ENCODE measurements around the gene SNRPA. TPM values are rescaled to one million over a fixed set of nuclear protein-coding genes. Genes with fewer than 3 reads are reported as not detected.
A peak's percentile ranks its signal among the peaks of the same experiment; 100 is the strongest.

SNRPA gene
- total and polyA plus RNA-seq, 2 of the 13 experiments (the other 11 are each of a cell fraction or from before 2014, with no cell fraction given) = 59.6 to 162 TPM

GRCh38 chr19:40718774-40719391, 32.1 kb upstream of the SNRPA start (continued):
- TF ChIP-seq PTBP1 (IDR thresholded peaks at IDR 0.05; ENCODE audit: low read depth, low read length, poor library complexity, severe bottlenecking) (no peak), ZNF280B (CRISPR knock-in tag; IDR thresholded peaks at IDR 0.05; ENCODE audit: borderline replicate concordance) (no peak; the same call in 1 of the 2 replicates), ZNF879 (CRISPR knock-in tag; IDR thresholded peaks at IDR 0.05) (no peak), ZBTB34 (CRISPR knock-in tag; IDR thresholded peaks at IDR 0.05) (no peak), NR3C1 (CRISPR knock-in tag; IDR thresholded peaks at IDR 0.05) (no peak), YEATS2 (CRISPR knock-in tag; IDR thresholded peaks at IDR 0.05; ENCODE audit: borderline replicate concordance) (no peak; the same call in 1 of the 2 replicates), SNAPC2 (CRISPR knock-in tag; IDR thresholded peaks at IDR 0.05) (no peak), ZNF441 (CRISPR knock-in tag; IDR thresholded peaks at IDR 0.05; ENCODE audit: borderline replicate concordance) (0 out of 2 replicates have a peak, but pooled peaks have one; percentile 50), MEIS2 (CRISPR knock-in tag; IDR thresholded peaks at IDR 0.05) (no peak), ZNF629 (CRISPR knock-in tag; conservative IDR thresholded peaks at IDR 0.05) (no peak), ZNF484 (CRISPR knock-in tag; IDR thresholded peaks at IDR 0.05; ENCODE audit: borderline replicate concordance, low read depth) (no peak), KDM6A (CRISPR knock-in tag; IDR thresholded peaks at IDR 0.05; ENCODE audit: low read depth) (peak; percentile 84), ZNF616 (CRISPR knock-in tag; IDR thresholded peaks at IDR 0.05; ENCODE audit: low read depth) (no peak), ZNF589 (CRISPR knock-in tag; conservative IDR thresholded peaks at IDR 0.05) (no peak), ZNF264 (CRISPR knock-in tag; IDR thresholded peaks at IDR 0.05) (no peak)
- TF ChIP-seq, protein P1, sequence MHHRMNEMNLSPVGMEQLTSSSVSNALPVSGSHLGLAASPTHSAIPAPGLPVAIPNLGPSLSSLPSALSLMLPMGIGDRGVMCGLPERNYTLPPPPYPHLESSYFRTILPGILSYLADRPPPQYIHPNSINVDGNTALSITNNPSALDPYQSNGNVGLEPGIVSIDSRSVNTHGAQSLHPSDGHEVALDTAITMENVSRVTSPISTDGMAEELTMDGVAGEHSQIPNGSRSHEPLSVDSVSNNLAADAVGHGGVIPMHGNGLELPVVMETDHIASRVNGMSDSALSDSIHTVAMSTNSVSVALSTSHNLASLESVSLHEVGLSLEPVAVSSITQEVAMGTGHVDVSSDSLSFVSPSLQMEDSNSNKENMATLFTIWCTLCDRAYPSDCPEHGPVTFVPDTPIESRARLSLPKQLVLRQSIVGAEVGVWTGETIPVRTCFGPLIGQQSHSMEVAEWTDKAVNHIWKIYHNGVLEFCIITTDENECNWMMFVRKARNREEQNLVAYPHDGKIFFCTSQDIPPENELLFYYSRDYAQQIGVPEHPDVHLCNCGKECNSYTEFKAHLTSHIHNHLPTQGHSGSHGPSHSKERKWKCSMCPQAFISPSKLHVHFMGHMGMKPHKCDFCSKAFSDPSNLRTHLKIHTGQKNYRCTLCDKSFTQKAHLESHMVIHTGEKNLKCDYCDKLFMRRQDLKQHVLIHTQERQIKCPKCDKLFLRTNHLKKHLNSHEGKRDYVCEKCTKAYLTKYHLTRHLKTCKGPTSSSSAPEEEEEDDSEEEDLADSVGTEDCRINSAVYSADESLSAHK (CRISPR knock-in tag; IDR thresholded peaks at IDR 0.05; ENCODE audit: borderline replicate concordance) = no peak
- TF ChIP-seq, protein P2, sequence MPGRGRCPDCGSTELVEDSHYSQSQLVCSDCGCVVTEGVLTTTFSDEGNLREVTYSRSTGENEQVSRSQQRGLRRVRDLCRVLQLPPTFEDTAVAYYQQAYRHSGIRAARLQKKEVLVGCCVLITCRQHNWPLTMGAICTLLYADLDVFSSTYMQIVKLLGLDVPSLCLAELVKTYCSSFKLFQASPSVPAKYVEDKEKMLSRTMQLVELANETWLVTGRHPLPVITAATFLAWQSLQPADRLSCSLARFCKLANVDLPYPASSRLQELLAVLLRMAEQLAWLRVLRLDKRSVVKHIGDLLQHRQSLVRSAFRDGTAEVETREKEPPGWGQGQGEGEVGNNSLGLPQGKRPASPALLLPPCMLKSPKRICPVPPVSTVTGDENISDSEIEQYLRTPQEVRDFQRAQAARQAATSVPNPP (CRISPR knock-in tag; IDR thresholded peaks at IDR 0.05) = no peak; the same call in 1 of the 2 replicates
- TF ChIP-seq, protein P3, sequence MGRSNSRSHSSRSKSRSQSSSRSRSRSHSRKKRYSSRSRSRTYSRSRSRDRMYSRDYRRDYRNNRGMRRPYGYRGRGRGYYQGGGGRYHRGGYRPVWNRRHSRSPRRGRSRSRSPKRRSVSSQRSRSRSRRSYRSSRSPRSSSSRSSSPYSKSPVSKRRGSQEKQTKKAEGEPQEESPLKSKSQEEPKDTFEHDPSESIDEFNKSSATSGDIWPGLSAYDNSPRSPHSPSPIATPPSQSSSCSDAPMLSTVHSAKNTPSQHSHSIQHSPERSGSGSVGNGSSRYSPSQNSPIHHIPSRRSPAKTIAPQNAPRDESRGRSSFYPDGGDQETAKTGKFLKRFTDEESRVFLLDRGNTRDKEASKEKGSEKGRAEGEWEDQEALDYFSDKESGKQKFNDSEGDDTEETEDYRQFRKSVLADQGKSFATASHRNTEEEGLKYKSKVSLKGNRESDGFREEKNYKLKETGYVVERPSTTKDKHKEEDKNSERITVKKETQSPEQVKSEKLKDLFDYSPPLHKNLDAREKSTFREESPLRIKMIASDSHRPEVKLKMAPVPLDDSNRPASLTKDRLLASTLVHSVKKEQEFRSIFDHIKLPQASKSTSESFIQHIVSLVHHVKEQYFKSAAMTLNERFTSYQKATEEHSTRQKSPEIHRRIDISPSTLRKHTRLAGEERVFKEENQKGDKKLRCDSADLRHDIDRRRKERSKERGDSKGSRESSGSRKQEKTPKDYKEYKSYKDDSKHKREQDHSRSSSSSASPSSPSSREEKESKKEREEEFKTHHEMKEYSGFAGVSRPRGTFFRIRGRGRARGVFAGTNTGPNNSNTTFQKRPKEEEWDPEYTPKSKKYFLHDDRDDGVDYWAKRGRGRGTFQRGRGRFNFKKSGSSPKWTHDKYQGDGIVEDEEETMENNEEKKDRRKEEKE (IDR thresholded peaks at IDR 0.05) = no peak
- TF ChIP-seq, protein P4, sequence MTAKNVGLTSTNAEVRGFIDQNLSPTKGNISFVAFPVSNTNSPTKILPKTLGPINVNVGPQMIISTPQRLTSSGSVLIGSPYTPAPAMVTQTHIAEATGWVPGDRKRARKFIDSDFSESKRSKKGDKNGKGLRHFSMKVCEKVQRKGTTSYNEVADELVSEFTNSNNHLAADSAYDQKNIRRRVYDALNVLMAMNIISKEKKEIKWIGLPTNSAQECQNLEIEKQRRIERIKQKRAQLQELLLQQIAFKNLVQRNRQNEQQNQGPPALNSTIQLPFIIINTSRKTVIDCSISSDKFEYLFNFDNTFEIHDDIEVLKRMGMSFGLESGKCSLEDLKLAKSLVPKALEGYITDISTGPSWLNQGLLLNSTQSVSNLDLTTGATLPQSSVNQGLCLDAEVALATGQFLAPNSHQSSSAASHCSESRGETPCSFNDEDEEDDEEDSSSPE (CRISPR knock-in tag; IDR thresholded peaks at IDR 0.05) = no peak; the same call in 1 of the 2 replicates

All from HepG2 (cell line).